SK-N-SH (cell line): Measurements from ENCODE around the gene CADM1.

Experiments used
- CHD2 ChIP-seq: fragments of 150-350 bp; IDR thresholded peaks from 2 replicates; pipeline ENCODE4 v1.6.1; 2018; ENCODE audit warnings: low read length; ENCODE audit not compliant: partially characterized antibody
- CTCF ChIP-seq: fragments of 200-600 bp; sonication (generic); IDR thresholded peaks from 2 replicates; pipeline ENCODE4 v1.6.1; 2017; ENCODE audit warnings: antibody characterized with exemption, mild to moderate bottlenecking, moderate library complexity
- ELF1 ChIP-seq: IDR thresholded peaks from 2 replicates; pipeline ENCODE4 v1.4.0; 2012
- EP300 ChIP-seq, 2 experiments: IDR thresholded peaks; 2 replicates each; pipeline versions ENCODE4 v1.4.0 to v1.6.1; 2012; ENCODE audit warnings: borderline replicate concordance in 1 of 2, low read depth in 1 of 2, low read length in 1 of 2
- EZH2phosphoT487 ChIP-seq: fragments of 200-600 bp; sonication (generic); IDR thresholded peaks from 2 replicates; pipeline ENCODE4 v1.6.1; 2017; ENCODE audit warnings: low read depth, mixed run types, mild to moderate bottlenecking, antibody characterized with exemption, moderate library complexity, borderline replicate concordance
- FOXM1 ChIP-seq: IDR thresholded peaks from 2 replicates; pipeline ENCODE4 v1.4.0; 2012; ENCODE audit warnings: low read depth, mild to moderate bottlenecking
- MAX ChIP-seq: IDR thresholded peaks from 2 replicates; pipeline ENCODE4 v1.4.0; 2012; ENCODE audit warnings: low read depth
- MXI1 ChIP-seq: IDR thresholded peaks from 2 replicates; pipeline ENCODE4 v1.6.1; 2012; ENCODE audit warnings: mild to moderate bottlenecking, low read depth, low read length, improper control_type of control experiment
- NRF1 ChIP-seq: IDR thresholded peaks from 2 replicates; pipeline ENCODE4 v1.6.1; 2012; ENCODE audit warnings: low read depth, mild to moderate bottlenecking, low read length
- POLR2AphosphoS5 ChIP-seq: IDR thresholded peaks from 2 replicates; pipeline ENCODE4 v1.6.1; 2012; ENCODE audit warnings: low read depth, low read length
- REST ChIP-seq: IDR thresholded peaks from 2 replicates; pipeline ENCODE4 v1.6.1; 2012; ENCODE audit warnings: mild to moderate bottlenecking, low read depth, low read length, moderate library complexity
- RFX5 ChIP-seq: IDR thresholded peaks from 2 replicates; pipeline ENCODE4 v1.6.1; 2012; ENCODE audit warnings: mild to moderate bottlenecking, improper control_type of control experiment, low read length
- TCF12 ChIP-seq: IDR thresholded peaks from 2 replicates; pipeline ENCODE4 v1.4.0; 2012
- USF1 ChIP-seq: IDR thresholded peaks from 2 replicates; pipeline ENCODE4 v1.4.0; 2012; ENCODE audit warnings: low read depth, borderline replicate concordance

- TF ChIP-seq POLR2AphosphoS5 = no peak
- TF ChIP-seq TCF12 = no peak
- no peak for TF ChIP-seq CTCF
- TF ChIP-seq FOXM1 = no peak
- no peak for TF ChIP-seq EP300 (IDR thresholded peaks at IDR 0.05; ENCODE audit: borderline replicate concordance in 1 of 2, low read depth in 1 of 2, low read length in 1 of 2)
- TF ChIP-seq ELF1 = no peak
- no peak for TF ChIP-seq EZH2phosphoT487
- TF ChIP-seq MAX = no peak
- no peak for TF ChIP-seq USF1
- no peak for TF ChIP-seq MXI1
- no peak for TF ChIP-seq REST
- no peak for TF ChIP-seq RFX5
- no peak for TF ChIP-seq CHD2
- no peak for TF ChIP-seq NRF1
Measured at GRCh38 chr11:115122274-115122673, 381.9 kb downstream of the CADM1 start.
